Activated T-cell treated with anti-CD3 and anti-CD28 coated beads, Interleukin-2, amount 50 U/mL, for 24 hours (primary cell): Measurements from ENCODE around the gene HNRNPLL.
"Not testable (repeated sequence)": the region's sequence is repeated elsewhere in the genome, so short reads cannot be mapped to it uniquely, and the experiment has no call there.

ENCODE experiments used
- DNase-seq: peaks from one replicate; pipeline ENCODE4 v3.0.0-alpha.2; 2020
- H3K27ac Mint-ChIP-seq: 2 replicates; pipeline ENCODE4 v1.8.0; 2020; ENCODE audit warnings: mild to moderate bottlenecking, mixed read lengths
- H3K27me3 Mint-ChIP-seq: 2 replicates; pipeline ENCODE4 v1.8.0; 2020; ENCODE audit warnings: mixed read lengths
- H3K36me3 Mint-ChIP-seq: 2 replicates; pipeline ENCODE4 v1.8.0; 2020; ENCODE audit warnings: low read depth, mixed read lengths
- H3K4me1 Mint-ChIP-seq: 2 replicates; pipeline ENCODE4 v1.8.0; 2020; ENCODE audit warnings: low read depth, mixed read lengths
- H3K4me3 Mint-ChIP-seq: 2 replicates; pipeline ENCODE4 v1.8.0; 2020; ENCODE audit warnings: mild to moderate bottlenecking, moderate library complexity, mixed read lengths
- H3K9me3 Mint-ChIP-seq: 2 replicates; pipeline ENCODE4 v1.8.0; 2020; ENCODE audit warnings: mixed read lengths

The HNRNPLL gene

GRCh38 chr2:38602732-38603401, at the start of gene HNRNPLL:
Gene HNRNPLL (minus strand): TSS chr2:38602928. CDS start chr2:38602626, 302 bp downstream.
- no peaks in the 10 kb centered on the region for H3K9me3 Mint-ChIP-seq
- peaks cover 43% of the 10 kb centered on the region for H3K36me3 Mint-ChIP-seq
- peak within 1 kb of the TSS; percentile 96 for H3K27ac Mint-ChIP-seq
- no peaks in the 10 kb centered on the region for H3K27me3 Mint-ChIP-seq
- H3K4me1 Mint-ChIP-seq: peaks cover 63% of the 10 kb centered on the region
- H3K4me3 Mint-ChIP-seq: peak within 1 kb of the TSS; percentile 92
- DNase-seq: peak; percentile 98

GRCh38 chr2:38650717-38651116, 48.0 kb upstream of the HNRNPLL start:
- peaks cover 55% of the 10 kb centered on the region for H3K4me1 Mint-ChIP-seq
- H3K4me3 Mint-ChIP-seq: no peak overlapping the region
- H3K27ac Mint-ChIP-seq: no peak overlapping the region
- no peaks in the 10 kb centered on the region for H3K27me3 Mint-ChIP-seq
- no peaks in the 10 kb centered on the region for H3K9me3 Mint-ChIP-seq
- no peaks in the 10 kb centered on the region for H3K36me3 Mint-ChIP-seq
- no peak for DNase-seq

GRCh38 chr2:38650012-38650411, 47.3 kb upstream of the HNRNPLL start:
- Mint-ChIP-seq H3K9me3 (no peaks in the 10 kb centered on the region), H3K36me3 (no peaks in the 10 kb centered on the region), H3K27me3 (no peaks in the 10 kb centered on the region), H3K4me1 (peaks cover 48% of the 10 kb centered on the region), H3K27ac (no peak overlapping the region), H3K4me3 (no peak overlapping the region)
- no peak for DNase-seq

- H3K27ac Mint-ChIP-seq: no peak overlapping the region
- peaks cover 45% of the 10 kb centered on the region for H3K4me1 Mint-ChIP-seq
Observed at GRCh38 chr2:38649176-38649728, 46.5 kb upstream of the HNRNPLL start.

GRCh38 chr2:38648107-38648761, 45.5 kb upstream of the HNRNPLL start:
- Mint-ChIP-seq H3K9me3 (no peaks in the 10 kb centered on the region), H3K36me3 (no peaks in the 10 kb centered on the region), H3K4me1 (peaks cover 41% of the 10 kb centered on the region), H3K4me3 (no peak overlapping the region), H3K27me3 (no peaks in the 10 kb centered on the region), H3K27ac (no peak overlapping the region)
- no peak for DNase-seq

More at GRCh38 chr2:38649176-38649728, 46.5 kb upstream of the HNRNPLL start:
- DNase-seq: no peak
- Mint-ChIP-seq H3K4me3 (no peak overlapping the region), H3K27me3 (no peaks in the 10 kb centered on the region), H3K36me3 (no peaks in the 10 kb centered on the region), H3K9me3 (no peaks in the 10 kb centered on the region)

- H3K36me3 Mint-ChIP-seq, H3K9me3 Mint-ChIP-seq, H3K27me3 Mint-ChIP-seq, DNase-seq: not testable (repeated sequence)
- peak overlapping the region; percentile 84 for H3K27ac Mint-ChIP-seq
- H3K4me1 Mint-ChIP-seq: peaks cover 35% of the 10 kb centered on the region
- peak overlapping the region; percentile 48 for H3K4me3 Mint-ChIP-seq
Observed at GRCh38 chr2:38643683-38644511, 41.2 kb upstream of the HNRNPLL start.

- H3K9me3 Mint-ChIP-seq: no peaks in the 10 kb centered on the region
- no peaks in the 10 kb centered on the region for H3K36me3 Mint-ChIP-seq
- no peak for DNase-seq
- peaks cover 34% of the 10 kb centered on the region for H3K4me1 Mint-ChIP-seq
- H3K4me3 Mint-ChIP-seq: no peak overlapping the region
- H3K27me3 Mint-ChIP-seq: no peaks in the 10 kb centered on the region
- H3K27ac Mint-ChIP-seq: peak overlapping the region; percentile 84
Observed at GRCh38 chr2:38643021-38643671, 40.4 kb upstream of the HNRNPLL start.

- H3K27ac Mint-ChIP-seq, H3K27me3 Mint-ChIP-seq, H3K9me3 Mint-ChIP-seq, H3K36me3 Mint-ChIP-seq, H3K4me3 Mint-ChIP-seq, DNase-seq: not testable (repeated sequence)
- peaks cover 31% of the 10 kb centered on the region for H3K4me1 Mint-ChIP-seq
Observed at GRCh38 chr2:38642373-38643017, 39.8 kb upstream of the HNRNPLL start.

GRCh38 chr2:38636069-38636468, 33.3 kb upstream of the HNRNPLL start:
- H3K4me1 Mint-ChIP-seq: peaks cover 43% of the 10 kb centered on the region
- no peaks in the 10 kb centered on the region for H3K36me3 Mint-ChIP-seq
- H3K9me3 Mint-ChIP-seq: no peaks in the 10 kb centered on the region
- no peaks in the 10 kb centered on the region for H3K27me3 Mint-ChIP-seq
- peak overlapping the region; percentile 26 for H3K27ac Mint-ChIP-seq
- no peak for DNase-seq
- no peak overlapping the region for H3K4me3 Mint-ChIP-seq

- no peak for DNase-seq
- Mint-ChIP-seq H3K36me3 (no peaks in the 10 kb centered on the region), H3K27ac (no peak overlapping the region), H3K27me3 (no peaks in the 10 kb centered on the region), H3K4me1 (peaks cover 43% of the 10 kb centered on the region), H3K4me3 (no peak overlapping the region), H3K9me3 (no peaks in the 10 kb centered on the region)
Observed at GRCh38 chr2:38635139-38635538, 32.4 kb upstream of the HNRNPLL start.

- H3K4me1 Mint-ChIP-seq: peaks cover 41% of the 10 kb centered on the region
- no peaks in the 10 kb centered on the region for H3K27me3 Mint-ChIP-seq
- no peaks in the 10 kb centered on the region for H3K36me3 Mint-ChIP-seq
- no peak overlapping the region for H3K27ac Mint-ChIP-seq
- H3K9me3 Mint-ChIP-seq: no peaks in the 10 kb centered on the region
- DNase-seq: no peak
- H3K4me3 Mint-ChIP-seq: no peak overlapping the region
Observed at GRCh38 chr2:38634684-38635083, 32.0 kb upstream of the HNRNPLL start.

- no peaks in the 10 kb centered on the region for H3K36me3 Mint-ChIP-seq
- no peak overlapping the region for H3K27ac Mint-ChIP-seq
- DNase-seq: no peak
- no peaks in the 10 kb centered on the region for H3K27me3 Mint-ChIP-seq
- no peaks in the 10 kb centered on the region for H3K9me3 Mint-ChIP-seq
- H3K4me3 Mint-ChIP-seq: no peak overlapping the region
- peaks cover 40% of the 10 kb centered on the region for H3K4me1 Mint-ChIP-seq
Observed at GRCh38 chr2:38633895-38634294, 31.2 kb upstream of the HNRNPLL start.

GRCh38 chr2:38632980-38633379, 30.3 kb upstream of the HNRNPLL start:
- H3K27ac Mint-ChIP-seq: no peak overlapping the region
- DNase-seq: no peak
- no peaks in the 10 kb centered on the region for H3K9me3 Mint-ChIP-seq

GRCh38 chr2:38631976-38632375, 29.2 kb upstream of the HNRNPLL start:
- DNase-seq: no peak
- Mint-ChIP-seq H3K9me3 (no peaks in the 10 kb centered on the region), H3K36me3 (no peaks in the 10 kb centered on the region), H3K4me1 (peaks cover 31% of the 10 kb centered on the region), H3K27ac (no peak overlapping the region), H3K27me3 (no peaks in the 10 kb centered on the region), H3K4me3 (no peak overlapping the region)

More at GRCh38 chr2:38632980-38633379, 30.3 kb upstream of the HNRNPLL start:
- peaks cover 32% of the 10 kb centered on the region for H3K4me1 Mint-ChIP-seq
- H3K36me3 Mint-ChIP-seq: no peaks in the 10 kb centered on the region
- H3K27me3 Mint-ChIP-seq: no peaks in the 10 kb centered on the region
- no peak overlapping the region for H3K4me3 Mint-ChIP-seq
